OCI-LY1 (cell line): ENCODE data around the gene DHRS4L2.
"Not testable (repeated sequence)": the region's sequence is repeated elsewhere in the genome, so short reads cannot be mapped to it uniquely, and the experiment has no call there.

ENCODE experiments used
- H2AFZ ChIP-seq: fragments of 200-600 bp; sonication (generic), shearing (Covaris generic); 2 replicates; pipeline ENCODE4 v1.6.0; 2014; ENCODE audit warnings: antibody characterized with exemption, mild to moderate bottlenecking, low read length
- H3F3A ChIP-seq: fragments of 200-600 bp; sonication (generic), shearing (Covaris generic); 2 replicates; pipeline ENCODE4 v1.6.0; 2014; ENCODE audit warnings: mild to moderate bottlenecking, antibody characterized with exemption, low read length, moderate library complexity; ENCODE audit not compliant: insufficient read depth
- H3K27ac ChIP-seq: fragments of 200-600 bp; sonication (generic); 2 replicates; pipeline ENCODE4 v1.5.1; 2014; ENCODE audit warnings: low read length, mixed run types, mild to moderate bottlenecking, low read depth; ENCODE audit not compliant: poor library complexity, severe bottlenecking
- H3K27me3 ChIP-seq: fragments of 200-600 bp; sonication (generic); 2 replicates; pipeline ENCODE4 v1.6.0; 2014; ENCODE audit warnings: antibody characterized with exemption, mild to moderate bottlenecking, low read length, moderate library complexity; ENCODE audit not compliant: insufficient read depth
- H3K36me3 ChIP-seq: fragments of 200-600 bp; sonication (generic); 2 replicates; pipeline ENCODE4 v1.6.1; 2014; ENCODE audit warnings: mild to moderate bottlenecking, antibody characterized with exemption, low read length, moderate library complexity, mixed read lengths; ENCODE audit not compliant: insufficient read depth
- H3K4me1 ChIP-seq: fragments of 200-600 bp; sonication (generic); 2 replicates; pipeline ENCODE4 v1.5.1; 2014; ENCODE audit warnings: mild to moderate bottlenecking, low read length, moderate library complexity; ENCODE audit not compliant: insufficient read depth, severe bottlenecking
- H3K4me2 ChIP-seq: fragments of 200-600 bp; sonication (generic), shearing (Covaris generic); 2 replicates; pipeline ENCODE4 v1.6.1; 2014; ENCODE audit warnings: low read length
- H3K4me3 ChIP-seq: fragments of 200-600 bp; sonication (generic); 2 replicates; pipeline ENCODE4 v1.5.1; 2014; ENCODE audit warnings: low read length, low read depth, mild to moderate bottlenecking, mixed read lengths; ENCODE audit not compliant: poor library complexity, severe bottlenecking
- H3K79me2 ChIP-seq: fragments of 200-600 bp; shearing (Covaris generic); 2 replicates; pipeline ENCODE4 v1.6.1; 2016; ENCODE audit warnings: mixed run types, low read length, mixed read lengths; ENCODE audit not compliant: insufficient read depth
- H3K9ac ChIP-seq: fragments of 200-600 bp; sonication (generic), shearing (Covaris generic); 2 replicates; pipeline ENCODE4 v1.6.1; 2014; ENCODE audit warnings: mild to moderate bottlenecking, low read length, mixed read lengths
- H3K9me2 ChIP-seq: fragments of 200-600 bp; sonication (generic), shearing (Covaris generic); 2 replicates; pipeline ENCODE4 v1.6.1; 2014; ENCODE audit warnings: low read depth, mild to moderate bottlenecking, low read length, mixed read lengths
- H3K9me3 ChIP-seq: fragments of 200-600 bp; shearing (Covaris generic); 2 replicates; pipeline ENCODE4 v1.6.1; 2014; ENCODE audit warnings: low read length, mixed read lengths
- H4K20me1 ChIP-seq: fragments of 200-600 bp; sonication (generic), shearing (Covaris generic); 2 replicates; pipeline ENCODE4 v1.6.0; 2016; ENCODE audit warnings: mild to moderate bottlenecking, low read length; ENCODE audit not compliant: insufficient read depth

The DHRS4L2 gene

DNA sequence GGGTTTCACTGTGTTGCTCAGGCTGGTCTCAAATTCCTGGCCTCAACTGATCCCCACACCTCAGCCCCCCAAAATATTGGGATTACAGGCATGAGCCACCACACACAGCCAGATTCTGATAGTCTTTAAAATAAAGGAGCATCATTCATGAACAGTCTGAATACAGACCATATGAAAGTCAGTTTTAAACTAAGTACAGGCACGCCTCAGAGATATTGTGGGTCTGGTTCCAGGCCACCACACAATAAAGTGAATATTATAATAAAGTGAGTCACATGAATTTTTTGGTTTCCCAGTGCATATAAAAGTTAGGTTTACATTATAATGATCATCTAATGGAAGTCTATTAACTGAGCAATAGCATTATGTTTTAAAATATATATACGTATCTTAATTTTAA, 8.1 kb downstream of the DHRS4L2 start:
- not testable (repeated sequence) for H3K27me3 ChIP-seq, H3K4me1 ChIP-seq, H3F3A ChIP-seq, H4K20me1 ChIP-seq, H3K4me2 ChIP-seq, H3K9me3 ChIP-seq, H3K79me2 ChIP-seq, H3K4me3 ChIP-seq, H3K27ac ChIP-seq, H3K36me3 ChIP-seq, H3K9me2 ChIP-seq, H3K9ac ChIP-seq, H2AFZ ChIP-seq

DNA sequence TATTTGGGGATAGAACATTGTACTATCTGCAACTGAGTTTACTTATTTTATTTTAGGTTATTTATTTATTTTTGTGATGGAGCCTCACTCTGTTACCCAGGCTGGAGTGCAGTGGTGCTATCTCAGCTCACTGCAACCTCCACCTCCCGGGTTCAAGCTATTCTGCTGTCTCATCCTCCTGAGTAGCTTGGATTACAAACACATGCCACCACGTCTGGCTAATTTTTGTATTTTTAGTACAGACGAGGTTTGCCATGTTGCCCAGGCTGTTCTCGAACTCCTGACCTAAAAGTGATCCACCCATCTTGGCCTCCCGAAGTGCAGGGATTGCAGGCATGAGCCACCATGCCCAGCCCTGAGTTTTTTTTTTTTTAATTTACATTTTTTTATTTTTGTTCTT, 10.9 kb downstream of the DHRS4L2 start:
- not testable (repeated sequence) for H2AFZ ChIP-seq, H3K4me3 ChIP-seq, H4K20me1 ChIP-seq, H3K27me3 ChIP-seq, H3K9ac ChIP-seq, H3K9me2 ChIP-seq, H3K79me2 ChIP-seq, H3K4me2 ChIP-seq, H3F3A ChIP-seq, H3K4me1 ChIP-seq, H3K36me3 ChIP-seq, H3K27ac ChIP-seq, H3K9me3 ChIP-seq

DNA sequence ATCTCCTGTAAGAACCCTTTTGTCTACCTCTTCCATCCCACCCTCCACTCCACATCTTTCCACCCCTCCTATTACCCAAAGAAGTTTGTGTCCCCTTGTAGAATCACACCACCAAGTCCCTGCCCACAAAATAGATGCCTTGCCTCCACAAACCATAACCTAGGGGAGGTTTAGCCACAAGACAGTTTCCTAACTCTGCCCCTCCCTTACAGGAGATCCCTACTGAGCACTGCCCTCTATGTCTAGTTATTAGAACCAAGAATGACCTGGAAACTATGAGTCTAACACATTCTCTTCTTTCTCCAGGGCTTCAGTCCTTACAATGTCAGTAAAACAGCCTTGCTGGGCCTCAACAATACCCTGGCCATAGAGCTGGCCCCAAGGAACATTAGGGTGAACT, 12.3 kb downstream of the DHRS4L2 start:
- not testable (repeated sequence) for H3K27me3 ChIP-seq, H3K9me3 ChIP-seq, H3K9me2 ChIP-seq, H3F3A ChIP-seq, H4K20me1 ChIP-seq, H3K27ac ChIP-seq, H3K4me3 ChIP-seq, H2AFZ ChIP-seq, H3K4me2 ChIP-seq, H3K79me2 ChIP-seq, H3K4me1 ChIP-seq, H3K36me3 ChIP-seq, H3K9ac ChIP-seq

DNA sequence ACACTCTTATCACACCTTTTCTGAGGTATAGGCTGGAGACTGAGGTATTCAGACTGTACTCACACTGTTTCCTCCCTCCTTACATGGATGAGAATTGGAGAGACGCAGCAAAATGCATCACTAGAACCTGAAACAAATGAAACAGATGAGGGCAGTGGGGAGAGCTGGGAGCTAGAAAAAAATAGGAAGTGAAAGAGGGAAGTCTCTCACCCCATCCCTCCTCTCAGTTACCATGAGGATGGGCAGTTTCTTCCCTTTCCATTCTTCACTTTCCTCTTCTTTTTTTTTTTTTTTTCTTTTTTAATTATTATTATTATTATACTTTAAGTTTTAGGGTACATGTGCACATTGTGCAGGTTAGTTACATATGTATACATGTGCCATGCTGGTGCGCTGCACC, 12.9 kb downstream of the DHRS4L2 start:
- H3K79me2 ChIP-seq, H3K9me2 ChIP-seq, H4K20me1 ChIP-seq, H3K9ac ChIP-seq, H3K4me1 ChIP-seq, H3K4me3 ChIP-seq, H3F3A ChIP-seq, H3K9me3 ChIP-seq, H3K27ac ChIP-seq, H2AFZ ChIP-seq, H3K27me3 ChIP-seq, H3K4me2 ChIP-seq, H3K36me3 ChIP-seq: not testable (repeated sequence)

DNA sequence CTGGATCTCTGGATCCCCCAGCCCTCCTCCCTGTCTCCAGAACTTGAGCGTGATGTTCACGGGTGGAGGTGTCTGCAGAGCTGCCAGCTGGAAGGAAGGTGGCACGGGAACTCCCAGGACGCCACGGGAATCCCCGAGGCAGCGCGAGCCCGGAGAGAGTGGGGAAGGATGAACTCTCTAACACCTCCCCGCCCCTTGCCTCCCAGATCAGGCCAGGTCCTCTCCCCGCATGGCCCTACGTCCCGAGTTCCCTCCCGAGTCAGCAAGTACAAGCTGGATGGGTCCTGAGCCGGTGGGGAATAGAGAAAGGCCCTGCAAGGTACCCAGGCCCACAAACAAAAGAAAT, 17.7 kb downstream of the DHRS4L2 start:
- H3K27me3 ChIP-seq, H2AFZ ChIP-seq, H3K27ac ChIP-seq, H3K36me3 ChIP-seq, H3K9me2 ChIP-seq, H3K79me2 ChIP-seq, H3F3A ChIP-seq, H3K9me3 ChIP-seq, H4K20me1 ChIP-seq: not testable (repeated sequence)
- Histone ChIP-seq H3K4me2 (peak overlapping the region; percentile 78), H3K4me1 (peaks cover 30% of the 10 kb centered on the region), H3K4me3 (peak overlapping the region; percentile 66), H3K9ac (peak overlapping the region; percentile 74)

DNA sequence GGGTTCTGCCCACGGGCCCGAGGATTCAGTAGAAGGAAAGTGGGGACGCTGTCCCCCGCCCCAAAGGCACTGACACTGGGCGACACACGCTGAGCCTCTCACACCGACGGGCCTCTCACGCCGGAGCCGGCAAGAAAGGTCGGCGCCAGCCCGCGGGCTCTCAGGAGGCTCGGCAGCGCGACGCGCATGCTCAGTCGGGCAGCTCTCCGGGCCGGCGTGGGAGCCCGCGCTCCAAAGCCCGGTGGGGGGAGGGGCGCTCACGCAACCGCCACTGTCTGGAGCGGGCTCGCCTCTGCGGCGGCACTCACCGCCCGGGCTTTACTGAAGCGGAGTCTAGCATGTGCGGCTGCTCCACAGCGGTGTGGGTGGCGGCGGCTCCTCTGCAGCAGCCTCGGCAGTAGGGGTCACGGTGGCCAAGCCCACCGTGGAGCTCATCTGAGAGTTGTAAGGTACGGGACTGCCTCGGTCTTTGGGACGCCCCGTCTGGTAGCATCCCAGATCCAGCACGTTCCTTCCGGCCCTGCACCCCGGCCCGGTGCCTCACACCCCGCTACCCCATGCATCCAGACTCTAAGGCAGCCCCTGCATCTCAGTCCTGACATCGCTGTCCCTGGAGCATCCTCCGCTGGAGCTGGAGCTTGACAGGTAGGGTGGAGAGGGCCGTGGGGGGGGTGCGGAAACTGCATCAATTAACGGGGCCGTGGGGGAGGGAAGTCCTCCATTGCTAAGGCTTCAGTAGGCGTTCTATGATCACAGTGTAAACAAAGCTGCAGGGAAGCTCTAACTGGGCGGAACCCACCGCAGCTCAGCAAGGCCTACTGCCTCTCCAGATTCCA, 18.3 kb downstream of the DHRS4L2 start:
- H3K9me2 ChIP-seq, H3K9me3 ChIP-seq, H3F3A ChIP-seq, H4K20me1 ChIP-seq, H3K36me3 ChIP-seq, H2AFZ ChIP-seq, H3K27me3 ChIP-seq, H3K79me2 ChIP-seq: not testable (repeated sequence)
- peak overlapping the region; percentile 49 for H3K27ac ChIP-seq
- peaks cover 30% of the 10 kb centered on the region for H3K4me1 ChIP-seq
- H3K4me2 ChIP-seq = peak overlapping the region; percentile 78
- peak overlapping the region; percentile 66 for H3K4me3 ChIP-seq
- H3K9ac ChIP-seq = peak overlapping the region; percentile 74
